Pons (tissue), 1 donor: ENCODE data around the gene ARHGEF12.

Source experiments
- DNase-seq: peaks from one replicate; pipeline ENCODE4 v3.0.0-alpha.2; 2016; ENCODE audit warnings: low spot score

Gene ARHGEF12

GRCh38 chr11:120424185-120424969 lies 88.2 kb downstream of the ARHGEF12 start:
- no peak for DNase-seq

GRCh38 chr11:120424970-120425332 lies 88.7 kb downstream of the ARHGEF12 start:
- DNase-seq, result no peak

- no peak for DNase-seq
Measured at GRCh38 chr11:120425527-120425926, 89.3 kb downstream of the ARHGEF12 start.

DNA sequence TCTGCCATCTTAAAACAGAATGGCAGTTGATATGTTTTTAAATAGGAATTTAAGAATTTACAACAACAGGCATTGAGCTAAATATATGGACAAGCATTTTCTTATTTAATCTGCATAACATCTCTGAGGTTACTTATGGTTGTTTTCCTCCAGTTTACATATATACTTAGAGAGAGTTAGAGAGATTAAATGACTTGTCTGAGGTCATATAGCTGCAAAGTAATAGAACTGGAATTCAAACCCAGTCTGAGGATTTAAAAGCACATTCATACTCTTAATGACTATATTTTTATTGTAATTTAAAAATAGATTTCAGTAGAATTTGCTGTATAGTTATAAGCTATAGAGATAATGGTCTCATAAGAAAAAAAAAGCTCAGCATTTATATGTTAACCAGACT lies 93.9 kb downstream of the ARHGEF12 start:
- no peak for DNase-seq

- DNase-seq, result no peak
Measured at GRCh38 chr11:120431633-120432032, 95.4 kb downstream of the ARHGEF12 start.

GRCh38 chr11:120432056-120433018 lies 96.1 kb downstream of the ARHGEF12 start:
- DNase-seq, result no peak

- no peak for DNase-seq
Measured at GRCh38 chr11:120441592-120441991, 105.4 kb downstream of the ARHGEF12 start.

DNA sequence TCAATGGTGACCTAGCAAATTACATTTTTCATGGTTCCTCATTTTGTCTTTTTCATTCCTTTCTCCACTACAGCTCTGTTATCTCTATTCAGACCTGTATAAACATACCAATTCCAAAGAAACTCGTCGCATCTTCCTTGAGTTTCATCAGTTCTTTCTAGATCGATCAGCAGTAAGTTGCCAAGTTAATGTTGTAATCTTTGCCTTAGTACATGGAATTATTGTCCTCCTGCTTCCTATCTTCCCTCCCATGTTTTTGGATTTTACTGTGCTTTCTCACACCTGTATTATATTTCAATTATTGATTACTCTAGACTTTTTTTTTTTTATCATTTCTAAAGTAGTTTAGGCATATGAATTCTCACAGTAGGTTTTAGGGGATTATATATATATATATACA lies 105.8 kb downstream of the ARHGEF12 start:
- DNase-seq, result no peak

DNA sequence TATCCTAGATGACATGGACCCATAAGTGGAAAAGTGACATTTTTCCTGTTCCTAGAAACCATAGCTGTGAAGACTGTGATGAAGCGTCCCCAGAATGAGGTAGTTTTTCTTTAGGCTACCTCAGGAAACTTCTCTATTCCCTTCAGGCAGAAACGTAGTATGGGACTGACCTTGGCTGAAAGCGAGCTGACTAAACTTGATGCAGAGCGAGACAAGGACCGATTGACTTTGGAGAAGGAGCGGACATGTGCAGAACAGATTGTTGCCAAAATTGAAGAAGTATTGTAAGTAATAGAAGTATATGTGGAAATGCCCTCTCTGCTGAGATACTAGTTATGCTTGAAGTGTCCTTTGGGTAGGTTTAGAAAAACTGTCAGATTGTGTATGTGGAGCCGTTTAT lies 110.6 kb downstream of the ARHGEF12 start:
- DNase-seq, result no peak

DNA sequence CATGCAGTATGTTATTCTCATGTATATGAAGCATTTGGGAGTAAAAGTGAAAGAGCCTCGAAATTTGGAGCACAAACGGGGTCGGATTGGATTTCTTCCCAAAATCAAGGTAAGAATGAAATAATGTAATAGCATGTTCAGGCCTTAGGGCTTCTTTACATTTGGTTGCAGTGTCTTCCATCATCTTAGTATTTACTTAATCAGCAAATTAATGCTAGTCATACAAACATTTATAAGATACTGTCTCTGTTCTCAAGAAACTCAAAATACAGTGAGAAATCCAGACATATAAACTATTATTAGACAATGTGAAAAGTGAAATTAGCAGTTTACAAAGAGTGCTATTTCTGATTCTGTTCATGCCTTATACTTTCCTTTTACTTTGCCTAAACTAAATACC lies 112.0 kb downstream of the ARHGEF12 start:
- DNase-seq, result no peak

DNA sequence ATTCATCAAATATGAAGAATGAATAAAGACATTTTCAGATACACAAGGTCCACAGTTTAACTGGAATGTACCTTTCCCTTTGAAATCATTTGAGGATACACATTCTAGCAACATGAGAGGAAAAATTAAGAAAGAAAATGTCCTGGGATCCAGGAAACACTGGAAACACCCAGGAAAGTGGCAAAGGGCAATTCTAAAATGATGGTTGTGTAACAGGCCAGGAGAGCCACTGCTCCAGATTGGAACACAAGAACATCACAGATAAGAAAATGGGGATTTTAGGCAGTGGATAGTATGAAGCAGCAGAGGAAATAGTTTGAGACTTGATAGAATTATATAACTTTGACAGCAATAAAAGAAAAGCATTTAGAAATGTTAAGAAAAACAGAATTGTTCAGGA lies 119.3 kb downstream of the ARHGEF12 start:
- DNase-seq, result no peak

- no peak for DNase-seq
Measured at GRCh38 chr11:120457996-120458395, 121.8 kb downstream of the ARHGEF12 start.

DNA sequence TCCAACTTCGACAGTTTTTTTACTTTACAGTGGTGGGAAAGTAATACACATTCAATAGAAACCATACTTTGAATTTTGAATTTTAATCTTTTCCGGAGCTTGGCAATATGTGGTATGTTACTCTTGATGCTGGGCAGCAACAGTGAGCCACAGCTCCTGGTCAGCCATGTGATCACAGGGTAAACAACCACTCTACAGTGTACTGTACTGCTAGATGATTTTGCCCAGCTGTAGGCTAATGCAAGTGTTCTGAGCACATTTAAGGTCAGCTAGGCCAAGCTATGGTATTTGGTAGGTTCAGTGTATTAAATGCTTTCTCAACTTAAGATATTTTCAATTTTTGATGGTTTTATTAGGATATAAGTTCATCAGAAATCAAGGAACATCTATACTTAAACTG lies 126.6 kb downstream of the ARHGEF12 start:
- no peak for DNase-seq

GRCh38 chr11:120465921-120466534 lies 129.8 kb downstream of the ARHGEF12 start:
- no peak for DNase-seq

DNA sequence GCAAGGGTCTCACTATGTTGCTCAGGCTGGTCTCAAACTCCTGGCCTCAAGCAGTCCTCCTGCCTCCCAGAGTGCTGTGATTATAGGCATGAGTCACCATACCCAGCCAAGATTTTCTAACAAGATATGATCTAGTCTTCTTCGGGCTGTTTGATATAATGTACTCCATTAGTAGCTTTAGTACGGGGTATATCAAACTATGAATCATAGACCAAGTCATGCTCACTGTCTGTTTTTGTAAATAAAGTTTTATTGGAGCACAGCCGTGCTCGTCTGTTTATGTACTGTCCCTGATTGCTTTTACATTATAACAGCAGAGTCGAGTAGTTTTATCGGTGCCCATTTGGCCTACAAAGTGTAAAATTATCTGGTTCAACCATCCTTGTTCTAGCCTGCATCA lies 131.4 kb downstream of the ARHGEF12 start:
- no peak for DNase-seq

DNA sequence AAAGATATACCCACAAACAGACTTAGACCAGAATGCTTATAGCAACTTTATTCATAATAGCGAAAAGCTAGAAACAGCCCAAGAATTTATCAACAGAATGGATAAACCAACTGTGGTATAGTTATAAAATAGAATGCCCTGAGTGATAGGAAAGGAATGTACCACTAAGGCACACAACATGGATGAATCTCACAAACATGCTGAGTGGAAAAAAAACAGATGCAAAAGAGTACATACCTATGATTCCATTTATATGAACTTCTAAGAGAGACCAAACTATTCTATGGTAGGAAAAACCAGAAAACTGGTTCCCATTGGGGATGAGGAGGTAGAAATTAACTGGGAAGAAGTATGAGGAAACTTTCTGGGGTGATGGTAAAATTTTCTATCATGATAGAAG lies 134.9 kb downstream of the ARHGEF12 start:
- no peak for DNase-seq

DNA sequence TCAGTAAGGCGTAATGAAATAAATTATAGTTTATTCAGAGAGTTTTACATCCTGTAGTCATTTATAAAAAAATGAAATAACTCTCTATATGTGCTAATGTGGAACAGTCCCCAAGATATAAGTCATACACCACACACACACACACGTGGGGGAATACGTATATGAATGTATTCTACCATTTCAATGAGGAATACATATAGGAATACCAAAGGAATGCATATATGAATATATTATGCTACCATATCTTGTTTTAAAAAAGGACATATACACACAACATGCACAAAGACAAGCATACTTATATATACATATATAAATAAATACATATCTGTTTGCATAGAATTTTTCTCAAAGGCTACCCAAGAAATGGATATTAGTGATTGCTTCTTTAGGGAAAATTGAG lies 135.8 kb downstream of the ARHGEF12 start:
- no peak for DNase-seq

- DNase-seq, result no peak
Measured at GRCh38 chr11:120473503-120473902, 137.3 kb downstream of the ARHGEF12 start.

GRCh38 chr11:120482149-120482548 lies 145.9 kb downstream of the ARHGEF12 start:
- no peak for DNase-seq

DNA sequence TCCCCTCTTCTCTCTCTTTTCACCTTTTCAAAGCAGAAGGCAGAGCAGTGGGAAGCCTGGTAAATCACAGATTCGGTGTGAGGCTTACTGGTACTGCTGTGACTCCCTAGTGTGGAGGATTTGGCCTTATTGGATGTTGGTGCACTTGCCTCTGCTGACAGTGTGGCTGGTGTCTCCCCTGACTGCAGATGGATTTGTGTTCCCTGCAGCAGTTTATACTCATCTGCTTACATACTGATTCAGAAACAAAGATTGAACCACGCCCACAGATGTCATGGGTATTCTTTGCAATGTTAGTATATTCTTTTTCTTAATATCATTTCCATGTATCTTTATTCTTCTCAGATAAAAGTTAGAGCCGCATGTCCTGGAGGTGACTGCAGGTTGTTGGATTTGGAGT lies 148.5 kb downstream of the ARHGEF12 start:
- DNase-seq, result no peak

- no peak for DNase-seq
Measured at GRCh38 chr11:120486138-120486537, 149.9 kb downstream of the ARHGEF12 start.

- DNase-seq, result no peak
Measured at GRCh38 chr11:120489799-120490198, 153.6 kb downstream of the ARHGEF12 start.

DNA sequence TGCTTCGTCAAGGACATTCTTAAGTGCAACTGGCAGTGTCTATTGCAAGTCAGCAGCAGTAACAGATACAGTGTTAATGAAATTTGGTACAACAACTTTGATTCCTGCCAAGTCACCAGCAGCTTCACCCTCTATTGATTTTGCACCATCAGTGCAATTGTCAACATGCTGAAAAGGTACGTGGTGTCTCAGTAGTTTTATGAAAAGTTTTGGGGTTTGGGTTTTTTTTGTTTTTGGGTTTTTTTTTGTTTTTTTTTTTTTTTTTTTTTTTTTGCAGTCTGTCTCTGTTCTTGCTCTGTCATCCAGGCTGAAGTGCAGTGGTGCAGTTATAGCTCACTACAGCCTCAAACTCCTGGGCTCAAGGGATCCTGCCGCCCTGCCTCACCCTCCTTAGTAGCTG lies 156.3 kb downstream of the ARHGEF12 start:
- no peak for DNase-seq
